Neural progenitor cell (in vitro differentiated cells): ENCODE measurements around the gene CACHD1. TPM values are rescaled to one million over a fixed set of nuclear protein-coding genes. Genes with fewer than 3 reads are reported as not detected.

Experiments used
- DNase-seq: peaks from one replicate; pipeline ENCODE4 v3.0.0-alpha.2; 2016; ENCODE audit warnings: low spot score
- H2AFZ ChIP-seq: fragments of 200-600 bp; sonication (generic); replicated peaks from 2 replicates; pipeline ENCODE4 v1.6.1; 2016; ENCODE audit warnings: antibody characterized with exemption
- H3F3A ChIP-seq: fragments of 200-600 bp; sonication (generic); 2 replicates; pipeline ENCODE4 v1.6.1; 2016; ENCODE audit warnings: antibody characterized with exemption, low read depth
- H3K27ac ChIP-seq: fragments of 200-600 bp; sonication (generic); 2 replicates; pipeline ENCODE4 v1.5.1; 2016; ENCODE audit warnings: mild to moderate bottlenecking
- H3K27me3 ChIP-seq: fragments of 200-600 bp; sonication (generic); 2 replicates; pipeline ENCODE4 v1.6.1; 2016; ENCODE audit warnings: mild to moderate bottlenecking, moderate library complexity
- H3K36me3 ChIP-seq: fragments of 200-600 bp; sonication (generic); 2 replicates; pipeline ENCODE4 v1.5.1; 2016
- H3K4me1 ChIP-seq: fragments of 200-600 bp; sonication (generic); 2 replicates; pipeline ENCODE4 v1.6.1; 2016; ENCODE audit warnings: mixed run types
- H3K4me2 ChIP-seq: fragments of 200-600 bp; sonication (generic); 2 replicates; pipeline ENCODE4 v1.6.1; 2016
- H3K4me3 ChIP-seq: fragments of 200-600 bp; sonication (generic); 2 replicates; pipeline ENCODE4 v1.5.1; 2016
- H3K79me2 ChIP-seq: fragments of 200-600 bp; sonication (generic); 2 replicates; pipeline ENCODE4 v1.6.1; 2016; ENCODE audit warnings: low read depth
- H3K9ac ChIP-seq: fragments of 200-600 bp; sonication (generic); 2 replicates; pipeline ENCODE4 v1.6.1; 2016
- H3K9me3 ChIP-seq: fragments of 200-600 bp; sonication (generic); 2 replicates; pipeline ENCODE4 v1.5.1; 2016; ENCODE audit warnings: low read depth
- H4K20me1 ChIP-seq: fragments of 200-600 bp; sonication (generic); 2 replicates; pipeline ENCODE4 v1.6.1; 2016; ENCODE audit warnings: low read depth
- H3K27ac Mint-ChIP-seq: 3 replicates; pipeline ENCODE4 v1.8.0; 2021; ENCODE audit warnings: mixed read lengths
- H3K27me3 Mint-ChIP-seq: 2 replicates; pipeline ENCODE4 v1.8.0; 2022; ENCODE audit warnings: low read depth, mild to moderate bottlenecking, inconsistent platforms, moderate library complexity, mixed read lengths; ENCODE audit not compliant: insufficient read depth
- H3K36me3 Mint-ChIP-seq: 3 replicates; pipeline ENCODE4 v1.8.0; 2021; ENCODE audit warnings: mixed read lengths
- H3K4me1 Mint-ChIP-seq: 3 replicates; pipeline ENCODE4 v1.8.0; 2021; ENCODE audit warnings: mixed read lengths
- H3K4me3 Mint-ChIP-seq: 3 replicates; pipeline ENCODE4 v1.8.0; 2021; ENCODE audit warnings: mild to moderate bottlenecking, moderate library complexity, mixed read lengths
- H3K9me3 Mint-ChIP-seq: 3 replicates; pipeline ENCODE4 v1.8.0; 2020; ENCODE audit warnings: mixed read lengths
- CTCF ChIP-seq: fragments of 200-600 bp; sonication (generic); IDR thresholded peaks from 2 replicates; pipeline ENCODE4 v1.5.1; 2017; ENCODE audit warnings: antibody characterized with exemption, mild to moderate bottlenecking
- EZH2 ChIP-seq: fragments of 200-600 bp; sonication (generic); IDR thresholded peaks from 2 replicates; pipeline ENCODE4 v1.6.1; 2017; ENCODE audit warnings: antibody characterized with exemption, mild to moderate bottlenecking, moderate library complexity
- EZH2phosphoT487 ChIP-seq: fragments of 200-600 bp; sonication (generic); IDR thresholded peaks from 2 replicates; pipeline ENCODE4 v1.6.1; 2017; ENCODE audit warnings: antibody characterized with exemption
- total RNA-seq: library from RNA; depleted of rRNA; stranded (reverse); fragments of >200 nt; gene quantifications from 2 replicates; pipeline ENCODE4 v1.2.3, GENCODE V29; 2015; ENCODE audit warnings: low replicate concordance

Gene CACHD1
- total RNA-seq, 1 donor from 2014 or later = 61.0 TPM

GRCh38 chr1:64499011-64499410 is 29.1 kb downstream of the CACHD1 start:
- TF ChIP-seq EZH2 (no peak), CTCF (no peak), EZH2phosphoT487 (no peak)
- Histone ChIP-seq H3K4me3 (no peak overlapping the region), H3K36me3 (no peaks in the 10 kb centered on the region), H3K9ac (no peak overlapping the region), H3F3A (peaks cover 35% of the 10 kb centered on the region), H3K27me3 (peaks cover 20% of the 10 kb centered on the region), H4K20me1 (peaks cover 33% of the 10 kb centered on the region), H3K4me2 (no peak overlapping the region), H2AFZ (no peak overlapping the region), H3K9me3 (no peaks in the 10 kb centered on the region), H3K79me2 (peaks cover 97% of the 10 kb centered on the region), H3K27ac (no peak overlapping the region), H3K4me1 (peaks cover 71% of the 10 kb centered on the region)
- Mint-ChIP-seq H3K9me3 (no peaks in the 10 kb centered on the region), H3K27ac (peak overlapping the region; percentile 90), H3K4me3 (peak overlapping the region; percentile 11), H3K4me1 (peaks cover 91% of the 10 kb centered on the region), H3K27me3 (no peaks in the 10 kb centered on the region), H3K36me3 (peaks cover 10% of the 10 kb centered on the region)
- no peak for DNase-seq

GRCh38 chr1:64499966-64500365 is 30.0 kb downstream of the CACHD1 start:
- no peak overlapping the region for H3K4me2 ChIP-seq
- peaks cover 14% of the 10 kb centered on the region for H3K27me3 ChIP-seq
- H3K4me1 Mint-ChIP-seq = peaks cover 91% of the 10 kb centered on the region
- H3K27ac ChIP-seq = no peak overlapping the region
- peaks cover 25% of the 10 kb centered on the region for H4K20me1 ChIP-seq
- no peaks in the 10 kb centered on the region for H3K36me3 ChIP-seq
- DNase-seq = no peak
- peaks cover 36% of the 10 kb centered on the region for H3F3A ChIP-seq
- H3K9me3 Mint-ChIP-seq = no peaks in the 10 kb centered on the region
- H3K4me1 ChIP-seq = peaks cover 72% of the 10 kb centered on the region
- H2AFZ ChIP-seq = no peak overlapping the region
- H3K9ac ChIP-seq = no peak overlapping the region
- H3K79me2 ChIP-seq = peaks cover 99% of the 10 kb centered on the region
- peaks cover 11% of the 10 kb centered on the region for H3K36me3 Mint-ChIP-seq
- no peaks in the 10 kb centered on the region for H3K27me3 Mint-ChIP-seq
- TF ChIP-seq EZH2 (no peak), CTCF (no peak), EZH2phosphoT487 (no peak)
- H3K4me3 Mint-ChIP-seq = no peak overlapping the region
- H3K4me3 ChIP-seq = no peak overlapping the region
- H3K9me3 ChIP-seq = no peaks in the 10 kb centered on the region
- H3K27ac Mint-ChIP-seq = peak overlapping the region; percentile 60

GRCh38 chr1:64502083-64502482 is 32.2 kb downstream of the CACHD1 start:
- H3F3A ChIP-seq = peaks cover 31% of the 10 kb centered on the region
- no peak overlapping the region for H3K27ac ChIP-seq
- peaks cover 61% of the 10 kb centered on the region for H3K4me1 ChIP-seq
- no peaks in the 10 kb centered on the region for H3K27me3 Mint-ChIP-seq
- H3K36me3 ChIP-seq = no peaks in the 10 kb centered on the region
- peaks cover 17% of the 10 kb centered on the region for H3K36me3 Mint-ChIP-seq
- H3K9me3 ChIP-seq = no peaks in the 10 kb centered on the region
- H3K4me3 ChIP-seq = no peak overlapping the region
- no peak overlapping the region for H2AFZ ChIP-seq
- H3K27ac Mint-ChIP-seq = peak overlapping the region; percentile 35
- no peak overlapping the region for H3K4me2 ChIP-seq
- no peak overlapping the region for H3K4me3 Mint-ChIP-seq
- peaks cover 11% of the 10 kb centered on the region for H4K20me1 ChIP-seq
- peaks cover 89% of the 10 kb centered on the region for H3K4me1 Mint-ChIP-seq
- H3K79me2 ChIP-seq = peaks cover 93% of the 10 kb centered on the region
- H3K9ac ChIP-seq = no peak overlapping the region
- H3K27me3 ChIP-seq = no peaks in the 10 kb centered on the region
- no peak for TF ChIP-seq EZH2
- no peak for TF ChIP-seq EZH2phosphoT487
- no peak for TF ChIP-seq CTCF
- no peaks in the 10 kb centered on the region for H3K9me3 Mint-ChIP-seq
- no peak for DNase-seq
